Activated naive CD4-positive, alpha-beta T cell treated with anti-CD3 and anti-CD28 coated beads, Interleukin-2, amount 50 U/mL, for 72 hours (primary cell): Measurements from ENCODE around the gene LRP6. TPM values are rescaled to one million over a fixed set of nuclear protein-coding genes. Genes with fewer than 3 reads are reported as not detected.
A peak's percentile ranks its signal among the peaks of the same experiment; 100 is the strongest.

Experiments
- ATAC-seq, 2 donors: fragments of 150-1000 bp; cut with Tn5 transposase; 2 replicates each; pipeline ENCODE4 v1.10.0; 2021; ENCODE audit warnings: mild to moderate bottlenecking in 2 of 2, moderate library complexity in 2 of 2
- DNase-seq, 2 donors: peaks; one replicate each; pipeline ENCODE4 v3.0.0; 2021 to 2022; ENCODE audit warnings: low spot score in 2 of 2
- H3K27ac Mint-ChIP-seq, 2 donors: one replicate each; pipeline ENCODE4 v1.8.0; 2022; ENCODE audit warnings: mild to moderate bottlenecking in 2 of 2, mixed read lengths in 2 of 2
- H3K36me3 Mint-ChIP-seq, 2 donors: one replicate each; pipeline ENCODE4 v1.8.0; 2022; ENCODE audit warnings: mixed read lengths in 2 of 2
- H3K9me3 Mint-ChIP-seq, 2 donors: one replicate each; pipeline ENCODE4 v1.8.0; 2022; ENCODE audit warnings: mixed read lengths in 2 of 2
- total RNA-seq, 2 donors: library from RNA; stranded (reverse); gene quantifications; one replicate each; pipeline ENCODE4 v1.2.3, GENCODE V29; 2022

The LRP6 gene
- total RNA-seq, 2 donors from 2014 or later: 4.1 to 5.4 TPM

- Mint-ChIP-seq H3K36me3 (peaks cover 0 to 17% of the 10 kb centered on the region in 2 donors), H3K27ac (no peak overlapping the region), H3K9me3 (no peaks in the 10 kb centered on the region)
- ATAC-seq (no peak), DNase-seq (no peak)
These were observed 175.8 kb downstream of the LRP6 start for GRCh38 chr12:12091071-12091470.

- ATAC-seq (no peak), DNase-seq (no peak)
- Mint-ChIP-seq H3K36me3 (no peaks in the 10 kb centered on the region), H3K27ac (no peak overlapping the region), H3K9me3 (no peaks in the 10 kb centered on the region)
These were observed 178.1 kb downstream of the LRP6 start for GRCh38 chr12:12088761-12089160.

- ATAC-seq: no peak
- H3K9me3 Mint-ChIP-seq: no peaks in the 10 kb centered on the region
- H3K36me3 Mint-ChIP-seq: no peaks in the 10 kb centered on the region
- H3K27ac Mint-ChIP-seq: no peak overlapping the region
- no peak for DNase-seq
These were observed 178.7 kb downstream of the LRP6 start for GRCh38 chr12:12088147-12088546.

- ATAC-seq: no peak
- no peak overlapping the region for H3K27ac Mint-ChIP-seq
- DNase-seq: no peak
These were observed 179.2 kb downstream of the LRP6 start for GRCh38 chr12:12087693-12088034.

GRCh38 chr12:12086973-12087692 is 179.7 kb downstream of the LRP6 start:
- H3K27ac Mint-ChIP-seq: no peak overlapping the region
- ATAC-seq: no peak
- H3K9me3 Mint-ChIP-seq: no peaks in the 10 kb centered on the region
- DNase-seq: no peak
- H3K36me3 Mint-ChIP-seq: no peaks in the 10 kb centered on the region

More at GRCh38 chr12:12087693-12088034, 179.2 kb downstream of the LRP6 start:
- Mint-ChIP-seq H3K36me3 (no peaks in the 10 kb centered on the region), H3K9me3 (no peaks in the 10 kb centered on the region)

- Mint-ChIP-seq H3K9me3 (no peaks in the 10 kb centered on the region), H3K27ac (no peak overlapping the region), H3K36me3 (no peaks in the 10 kb centered on the region)
- ATAC-seq (no peak), DNase-seq (no peak)
These were observed 180.5 kb downstream of the LRP6 start for GRCh38 chr12:12086362-12086761.

- no peaks in the 10 kb centered on the region for H3K9me3 Mint-ChIP-seq
These were observed 183.2 kb downstream of the LRP6 start for GRCh38 chr12:12083688-12084087.

GRCh38 chr12:12081836-12082497 is 184.9 kb downstream of the LRP6 start:
- H3K36me3 Mint-ChIP-seq: no peaks in the 10 kb centered on the region
- no peaks in the 10 kb centered on the region for H3K9me3 Mint-ChIP-seq
- peak overlapping the region in 1 of 2 donors; percentile 63 for H3K27ac Mint-ChIP-seq
- peak; percentile 47 to 69 for ATAC-seq
- DNase-seq: no peak

More at GRCh38 chr12:12083688-12084087, 183.2 kb downstream of the LRP6 start:
- ATAC-seq (no peak), DNase-seq (no peak)
- H3K36me3 Mint-ChIP-seq: no peaks in the 10 kb centered on the region
- H3K27ac Mint-ChIP-seq: no peak overlapping the region

GRCh38 chr12:12079291-12079690 is 187.6 kb downstream of the LRP6 start:
- no peaks in the 10 kb centered on the region for H3K9me3 Mint-ChIP-seq
- DNase-seq: no peak
- no peaks in the 10 kb centered on the region for H3K36me3 Mint-ChIP-seq
- H3K27ac Mint-ChIP-seq: peak overlapping the region in 1 of 2 donors; percentile 24
- ATAC-seq: no peak

GRCh38 chr12:12072064-12072760 is 194.6 kb downstream of the LRP6 start:
- peak overlapping the region; percentile 33 to 93 for H3K27ac Mint-ChIP-seq
- peak; percentile 38 to 42 for ATAC-seq

GRCh38 chr12:12070674-12071656 is 195.9 kb downstream of the LRP6 start, which contains the start of gene BCL2L14:
Gene BCL2L14, plus strand, starts transcription at chr12:12070939. Its CDS starts 8,367 bp downstream, at chr12:12079306.
- H3K9me3 Mint-ChIP-seq: no peaks in the 10 kb centered on the region
- peak; percentile 87 to 89 for ATAC-seq
- H3K27ac Mint-ChIP-seq: peak within 1 kb of the TSS; percentile 93
- H3K36me3 Mint-ChIP-seq: peaks cover 0 to 6% of the 10 kb centered on the region in 2 donors
- DNase-seq: peak in 1 of 2 donors; percentile 19

More at GRCh38 chr12:12072064-12072760, 194.6 kb downstream of the LRP6 start:
- no peak for DNase-seq
- Mint-ChIP-seq H3K36me3 (peaks cover 0 to 6% of the 10 kb centered on the region in 2 donors), H3K9me3 (no peaks in the 10 kb centered on the region)

- H3K27ac Mint-ChIP-seq: peak overlapping the region; percentile 91 to 93
- H3K36me3 Mint-ChIP-seq: peaks cover 0 to 6% of the 10 kb centered on the region in 2 donors
- no peaks in the 10 kb centered on the region for H3K9me3 Mint-ChIP-seq
- ATAC-seq (no peak), DNase-seq (no peak)
These were observed 196.9 kb downstream of the LRP6 start for GRCh38 chr12:12069821-12070548.

- no peak for DNase-seq
- ATAC-seq: no peak
- H3K27ac Mint-ChIP-seq: no peak overlapping the region
- no peaks in the 10 kb centered on the region for H3K9me3 Mint-ChIP-seq
- H3K36me3 Mint-ChIP-seq: peaks cover 0 to 6% of the 10 kb centered on the region in 2 donors
These were observed 198.1 kb downstream of the LRP6 start for GRCh38 chr12:12068751-12069150.
